Loucy (cell line): ENCODE measurements around the gene HAGH.

Source experiments
- H2AFZ ChIP-seq: fragments of 200-600 bp; sonication (generic); 2 replicates; pipeline ENCODE4 v1.6.0; 2016; ENCODE audit warnings: antibody characterized with exemption, mild to moderate bottlenecking, low read length, moderate library complexity
- H3F3A ChIP-seq: fragments of 200-600 bp; 2 replicates; pipeline ENCODE4 v1.6.0; 2016; ENCODE audit warnings: antibody characterized with exemption, low read depth, mild to moderate bottlenecking
- H3K27me3 ChIP-seq: fragments of 200-600 bp; sonication (generic); 2 replicates; pipeline ENCODE4 v1.6.1; 2014; ENCODE audit warnings: low read length, mild to moderate bottlenecking; ENCODE audit not compliant: insufficient read depth, poor library complexity, severe bottlenecking
- H3K36me3 ChIP-seq: fragments of 200-600 bp; sonication (generic); 2 replicates; pipeline ENCODE4 v1.6.1; 2016; ENCODE audit warnings: low read length; ENCODE audit not compliant: insufficient read depth
- H3K4me1 ChIP-seq: fragments of 200-600 bp; sonication (generic); 2 replicates; pipeline ENCODE4 v1.5.1; 2014; ENCODE audit warnings: low read length, mild to moderate bottlenecking; ENCODE audit not compliant: insufficient read depth, poor library complexity, severe bottlenecking
- H3K4me2 ChIP-seq: fragments of 200-600 bp; sonication (generic); 2 replicates; pipeline ENCODE4 v1.6.0; 2014; ENCODE audit warnings: antibody characterized with exemption, low read length, low read depth, mild to moderate bottlenecking; ENCODE audit not compliant: poor library complexity, severe bottlenecking
- H3K4me3 ChIP-seq: fragments of 200-600 bp; sonication (generic); 2 replicates; pipeline ENCODE4 v1.5.1; 2014; ENCODE audit warnings: low read length, mild to moderate bottlenecking, mixed read lengths; ENCODE audit not compliant: poor library complexity, severe bottlenecking
- H3K79me2 ChIP-seq: fragments of 200-600 bp; sonication (generic); 2 replicates; pipeline ENCODE4 v1.6.1; 2014; ENCODE audit warnings: low read length; ENCODE audit not compliant: insufficient read depth
- H3K9ac ChIP-seq: fragments of 200-600 bp; sonication (generic); 2 replicates; pipeline ENCODE4 v1.6.0; 2014; ENCODE audit warnings: mild to moderate bottlenecking, low read depth, low read length, moderate library complexity; ENCODE audit not compliant: poor library complexity, severe bottlenecking
- H3K9me2 ChIP-seq: fragments of 200-600 bp; sonication (generic); replicated peaks from 2 replicates; pipeline ENCODE4 v1.6.1; 2016; ENCODE audit warnings: low read depth, low read length, mixed read lengths
- H3K9me3 ChIP-seq: fragments of 200-600 bp; sonication (generic); 2 replicates; pipeline ENCODE4 v1.6.1; 2014; ENCODE audit warnings: mild to moderate bottlenecking, antibody characterized with exemption, low read length, low read depth; ENCODE audit not compliant: insufficient read depth
- H4K20me1 ChIP-seq: fragments of 200-600 bp; sonication (generic); 2 replicates; pipeline ENCODE4 v1.6.0; 2014; ENCODE audit warnings: antibody characterized with exemption, low read length, mild to moderate bottlenecking; ENCODE audit not compliant: insufficient read depth, poor library complexity, severe bottlenecking
- CTCF ChIP-seq: fragments of 200-600 bp; sonication (generic); conservative IDR thresholded peaks from 2 replicates; pipeline ENCODE4 v1.5.1; 2014; ENCODE audit warnings: mild to moderate bottlenecking, antibody characterized with exemption, low read length
- EZH2phosphoT487 ChIP-seq: fragments of 200-600 bp; IDR thresholded peaks from 2 replicates; pipeline ENCODE4 v1.6.1; 2018; ENCODE audit warnings: antibody characterized with exemption, mild to moderate bottlenecking, moderate library complexity, borderline replicate concordance

Gene HAGH

GRCh38 chr16:1761751-1762150 is 64.9 kb downstream of the HAGH start:
- no peaks in the 10 kb centered on the region for H3F3A ChIP-seq
- TF ChIP-seq CTCF (no peak), EZH2phosphoT487 (no peak)
- H3K4me1 ChIP-seq, result no peaks in the 10 kb centered on the region
- H3K4me3 ChIP-seq, result no peak overlapping the region
- H4K20me1 ChIP-seq, result no peaks in the 10 kb centered on the region
- H2AFZ ChIP-seq, result no peak overlapping the region
- no peaks in the 10 kb centered on the region for H3K9me3 ChIP-seq
- no peaks in the 10 kb centered on the region for H3K79me2 ChIP-seq
- H3K27me3 ChIP-seq, result no peaks in the 10 kb centered on the region
- H3K9ac ChIP-seq, result no peak overlapping the region
- H3K4me2 ChIP-seq, result no peak overlapping the region
- H3K36me3 ChIP-seq, result no peaks in the 10 kb centered on the region
- H3K9me2 ChIP-seq, result no peaks in the 10 kb centered on the region

GRCh38 chr16:1760911-1761310 is 65.7 kb downstream of the HAGH start:
- Histone ChIP-seq H3K9me3 (no peaks in the 10 kb centered on the region), H3K9ac (no peak overlapping the region), H3K36me3 (no peaks in the 10 kb centered on the region), H2AFZ (no peak overlapping the region), H4K20me1 (no peaks in the 10 kb centered on the region), H3K9me2 (no peaks in the 10 kb centered on the region), H3K4me1 (no peaks in the 10 kb centered on the region), H3K27me3 (no peaks in the 10 kb centered on the region), H3K4me2 (no peak overlapping the region), H3F3A (no peaks in the 10 kb centered on the region), H3K79me2 (no peaks in the 10 kb centered on the region), H3K4me3 (no peak overlapping the region)
- no peak for TF ChIP-seq EZH2phosphoT487
- no peak for TF ChIP-seq CTCF

- Histone ChIP-seq H3K27me3 (no peaks in the 10 kb centered on the region), H3K9me3 (no peaks in the 10 kb centered on the region), H3K9me2 (no peaks in the 10 kb centered on the region), H3K4me2 (no peak overlapping the region), H3K36me3 (no peaks in the 10 kb centered on the region), H4K20me1 (no peaks in the 10 kb centered on the region), H3K79me2 (no peaks in the 10 kb centered on the region), H2AFZ (no peak overlapping the region), H3K9ac (no peak overlapping the region), H3K4me1 (no peaks in the 10 kb centered on the region), H3K4me3 (no peak overlapping the region), H3F3A (no peaks in the 10 kb centered on the region)
- TF ChIP-seq EZH2phosphoT487, result no peak
- no peak for TF ChIP-seq CTCF
Observed at GRCh38 chr16:1759511-1759910, 67.1 kb downstream of the HAGH start.
